Neural progenitor cell (in vitro differentiated cells): ENCODE results near the gene CIC. TPM values are rescaled to one million over a fixed set of nuclear protein-coding genes. Genes with fewer than 3 reads are reported as not detected.

Experiments used
- DNase-seq: peaks from one replicate; pipeline ENCODE4 v3.0.0-alpha.2; 2016; ENCODE audit warnings: low spot score
- H2AFZ ChIP-seq: fragments of 200-600 bp; sonication (generic); replicated peaks from 2 replicates; pipeline ENCODE4 v1.6.1; 2016; ENCODE audit warnings: antibody characterized with exemption
- H3F3A ChIP-seq: fragments of 200-600 bp; sonication (generic); 2 replicates; pipeline ENCODE4 v1.6.1; 2016; ENCODE audit warnings: antibody characterized with exemption, low read depth
- H3K27ac ChIP-seq: fragments of 200-600 bp; sonication (generic); 2 replicates; pipeline ENCODE4 v1.5.1; 2016; ENCODE audit warnings: mild to moderate bottlenecking
- H3K27me3 ChIP-seq: fragments of 200-600 bp; sonication (generic); 2 replicates; pipeline ENCODE4 v1.6.1; 2016; ENCODE audit warnings: mild to moderate bottlenecking, moderate library complexity
- H3K36me3 ChIP-seq: fragments of 200-600 bp; sonication (generic); 2 replicates; pipeline ENCODE4 v1.5.1; 2016
- H3K4me1 ChIP-seq: fragments of 200-600 bp; sonication (generic); 2 replicates; pipeline ENCODE4 v1.6.1; 2016; ENCODE audit warnings: mixed run types
- H3K4me2 ChIP-seq: fragments of 200-600 bp; sonication (generic); 2 replicates; pipeline ENCODE4 v1.6.1; 2016
- H3K4me3 ChIP-seq: fragments of 200-600 bp; sonication (generic); 2 replicates; pipeline ENCODE4 v1.5.1; 2016
- H3K79me2 ChIP-seq: fragments of 200-600 bp; sonication (generic); 2 replicates; pipeline ENCODE4 v1.6.1; 2016; ENCODE audit warnings: low read depth
- H3K9ac ChIP-seq: fragments of 200-600 bp; sonication (generic); 2 replicates; pipeline ENCODE4 v1.6.1; 2016
- H3K9me3 ChIP-seq: fragments of 200-600 bp; sonication (generic); 2 replicates; pipeline ENCODE4 v1.5.1; 2016; ENCODE audit warnings: low read depth
- H4K20me1 ChIP-seq: fragments of 200-600 bp; sonication (generic); 2 replicates; pipeline ENCODE4 v1.6.1; 2016; ENCODE audit warnings: low read depth
- H3K27ac Mint-ChIP-seq: 3 replicates; pipeline ENCODE4 v1.8.0; 2021; ENCODE audit warnings: mixed read lengths
- H3K27me3 Mint-ChIP-seq: 2 replicates; pipeline ENCODE4 v1.8.0; 2022; ENCODE audit warnings: low read depth, mild to moderate bottlenecking, inconsistent platforms, moderate library complexity, mixed read lengths; ENCODE audit not compliant: insufficient read depth
- H3K36me3 Mint-ChIP-seq: 3 replicates; pipeline ENCODE4 v1.8.0; 2021; ENCODE audit warnings: mixed read lengths
- H3K4me1 Mint-ChIP-seq: 3 replicates; pipeline ENCODE4 v1.8.0; 2021; ENCODE audit warnings: mixed read lengths
- H3K4me3 Mint-ChIP-seq: 3 replicates; pipeline ENCODE4 v1.8.0; 2021; ENCODE audit warnings: mild to moderate bottlenecking, moderate library complexity, mixed read lengths
- H3K9me3 Mint-ChIP-seq: 3 replicates; pipeline ENCODE4 v1.8.0; 2020; ENCODE audit warnings: mixed read lengths
- CTCF ChIP-seq: fragments of 200-600 bp; sonication (generic); IDR thresholded peaks from 2 replicates; pipeline ENCODE4 v1.5.1; 2017; ENCODE audit warnings: antibody characterized with exemption, mild to moderate bottlenecking
- EZH2 ChIP-seq: fragments of 200-600 bp; sonication (generic); IDR thresholded peaks from 2 replicates; pipeline ENCODE4 v1.6.1; 2017; ENCODE audit warnings: antibody characterized with exemption, mild to moderate bottlenecking, moderate library complexity
- EZH2phosphoT487 ChIP-seq: fragments of 200-600 bp; sonication (generic); IDR thresholded peaks from 2 replicates; pipeline ENCODE4 v1.6.1; 2017; ENCODE audit warnings: antibody characterized with exemption
- total RNA-seq: library from RNA; depleted of rRNA; stranded (reverse); fragments of >200 nt; gene quantifications from 2 replicates; pipeline ENCODE4 v1.2.3, GENCODE V29; 2015; ENCODE audit warnings: low replicate concordance

The CIC gene
- total RNA-seq, 1 donor from 2014 or later, result 5.2 TPM

DNA sequence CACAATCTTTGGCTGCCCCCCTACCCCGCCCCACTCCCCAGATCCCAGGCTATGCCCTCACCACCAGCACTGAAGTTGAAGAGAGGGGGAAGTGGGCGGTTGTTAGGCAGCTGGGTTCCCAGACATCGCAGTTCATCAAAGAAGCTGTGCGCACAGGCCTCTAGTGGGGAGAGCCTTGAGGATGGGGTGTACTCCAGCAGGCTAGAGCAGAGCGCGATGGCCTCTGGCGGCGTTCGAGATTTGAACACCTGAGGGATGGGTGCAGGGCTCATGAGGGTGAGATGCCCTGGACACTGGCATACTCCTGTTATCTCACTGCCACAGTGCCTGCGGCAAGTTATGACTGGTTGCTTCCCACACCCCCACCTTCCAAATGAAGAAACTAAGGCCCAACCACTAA lies 36.6 kb upstream of the CIC start:
- Histone ChIP-seq H4K20me1 (peaks cover 78% of the 10 kb centered on the region), H3K36me3 (no peaks in the 10 kb centered on the region)
- no peak for DNase-seq

DNA sequence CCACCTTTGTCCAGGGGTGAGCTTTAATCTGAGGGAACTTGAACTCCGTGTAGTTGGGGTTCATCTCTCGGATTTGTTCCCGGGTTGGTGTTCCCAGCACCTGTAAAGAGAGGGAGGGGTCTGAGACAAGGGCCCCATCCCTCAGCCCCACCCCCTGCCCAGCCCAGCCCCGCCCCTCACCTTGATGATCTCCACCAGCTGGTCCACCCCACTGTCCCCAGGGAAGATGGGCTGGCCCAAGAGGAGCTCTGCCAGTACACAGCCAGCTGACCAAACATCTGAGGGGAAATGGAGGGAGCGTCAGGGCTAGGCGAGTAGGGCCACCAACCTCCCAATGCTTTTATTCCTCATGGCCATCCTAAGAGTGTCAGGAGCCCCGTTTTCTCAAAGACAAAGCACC lies 35.9 kb upstream of the CIC start:
- Histone ChIP-seq H3K27me3 (no peaks in the 10 kb centered on the region), H3K4me1 (no peaks in the 10 kb centered on the region), H3K9me3 (no peaks in the 10 kb centered on the region), H3K79me2 (peaks cover 3% of the 10 kb centered on the region), H2AFZ (no peak overlapping the region), H3K36me3 (no peaks in the 10 kb centered on the region), H3K9ac (no peak overlapping the region), H3K27ac (no peak overlapping the region), H3K4me2 (no peak overlapping the region), H3K4me3 (no peak overlapping the region), H3F3A (peaks cover 8% of the 10 kb centered on the region), H4K20me1 (peaks cover 78% of the 10 kb centered on the region)
- no peaks in the 10 kb centered on the region for H3K9me3 Mint-ChIP-seq
- H3K4me1 Mint-ChIP-seq, result peaks cover 8% of the 10 kb centered on the region
- H3K4me3 Mint-ChIP-seq, result no peak overlapping the region
- H3K27me3 Mint-ChIP-seq, result peaks cover 3% of the 10 kb centered on the region
- peaks cover 39% of the 10 kb centered on the region for H3K36me3 Mint-ChIP-seq
- no peak for DNase-seq
- no peak for TF ChIP-seq EZH2
- TF ChIP-seq EZH2phosphoT487, result no peak
- no peak for TF ChIP-seq CTCF
- H3K27ac Mint-ChIP-seq, result no peak overlapping the region

More for the DNA sequence above, 36.6 kb upstream of the CIC start:
- Histone ChIP-seq H2AFZ (no peak overlapping the region), H3K4me1 (no peaks in the 10 kb centered on the region), H3K9ac (no peak overlapping the region), H3K4me3 (no peak overlapping the region), H3K79me2 (no peaks in the 10 kb centered on the region), H3K4me2 (no peak overlapping the region), H3F3A (peaks cover 8% of the 10 kb centered on the region), H3K27me3 (no peaks in the 10 kb centered on the region), H3K9me3 (no peaks in the 10 kb centered on the region), H3K27ac (no peak overlapping the region)
- peaks cover 8% of the 10 kb centered on the region for H3K4me1 Mint-ChIP-seq
- H3K4me3 Mint-ChIP-seq, result no peak overlapping the region
- no peak for TF ChIP-seq EZH2
- TF ChIP-seq EZH2phosphoT487, result no peak
- no peak for TF ChIP-seq CTCF
- peaks cover 42% of the 10 kb centered on the region for H3K36me3 Mint-ChIP-seq
- H3K27ac Mint-ChIP-seq, result no peak overlapping the region
- no peaks in the 10 kb centered on the region for H3K9me3 Mint-ChIP-seq
- peaks cover 3% of the 10 kb centered on the region for H3K27me3 Mint-ChIP-seq

DNA sequence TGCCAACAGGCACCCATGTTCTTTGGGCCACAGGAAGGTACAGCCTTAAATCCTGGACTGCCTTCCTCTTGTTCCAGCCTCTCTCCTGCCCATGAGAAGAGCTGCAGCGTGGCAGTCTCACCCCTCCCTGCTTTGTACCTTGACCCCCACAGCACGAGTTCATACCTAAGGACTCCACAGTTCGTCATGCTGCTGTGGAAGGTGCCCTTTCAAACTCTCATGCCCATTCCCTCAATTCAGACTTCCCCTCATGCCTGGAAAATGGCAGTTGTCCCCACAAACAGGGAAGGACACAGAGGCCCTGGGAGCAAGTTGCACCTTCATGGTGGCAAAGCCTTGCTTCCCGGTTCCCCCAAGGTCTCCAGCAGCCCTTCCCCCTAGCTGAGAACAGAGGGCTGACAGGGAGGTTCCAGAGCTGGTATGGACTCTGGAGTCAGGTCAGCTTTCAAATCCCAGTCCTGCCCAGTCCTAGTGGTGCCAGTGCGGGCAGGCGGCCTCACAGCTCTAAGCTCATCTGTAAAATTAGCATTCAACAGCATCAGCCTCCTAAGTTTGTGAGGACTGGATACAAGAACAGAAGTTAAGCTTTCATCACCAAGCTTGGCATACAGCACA lies 35.3 kb upstream of the CIC start:
- H3K4me3 Mint-ChIP-seq, result no peak overlapping the region
- Histone ChIP-seq H3K27ac (no peak overlapping the region), H3K4me1 (no peaks in the 10 kb centered on the region), H3K4me2 (no peak overlapping the region), H3K36me3 (no peaks in the 10 kb centered on the region), H3K9ac (no peak overlapping the region), H4K20me1 (peaks cover 74% of the 10 kb centered on the region), H3K79me2 (peaks cover 4% of the 10 kb centered on the region), H3K9me3 (no peaks in the 10 kb centered on the region), H3K4me3 (no peak overlapping the region), H3K27me3 (no peaks in the 10 kb centered on the region), H2AFZ (no peak overlapping the region), H3F3A (peaks cover 8% of the 10 kb centered on the region)
- H3K36me3 Mint-ChIP-seq, result peaks cover 38% of the 10 kb centered on the region
- TF ChIP-seq EZH2 (no peak), CTCF (no peak), EZH2phosphoT487 (no peak)
- peaks cover 3% of the 10 kb centered on the region for H3K27me3 Mint-ChIP-seq
- no peak for DNase-seq
- no peak overlapping the region for H3K27ac Mint-ChIP-seq
- H3K4me1 Mint-ChIP-seq, result peaks cover 8% of the 10 kb centered on the region
- H3K9me3 Mint-ChIP-seq, result no peaks in the 10 kb centered on the region
